Measurements from ENCODE around the gene VPS26C. TPM values are rescaled to one million over a fixed set of nuclear protein-coding genes. Genes with fewer than 3 reads are reported as not detected.

The VPS26C gene
- total and polyA plus RNA-seq, 2 of the 8 experiments (the other 6 are each of a cell fraction or from before 2014, with no cell fraction given) = 43.5 to 71.6 TPM

DNA sequence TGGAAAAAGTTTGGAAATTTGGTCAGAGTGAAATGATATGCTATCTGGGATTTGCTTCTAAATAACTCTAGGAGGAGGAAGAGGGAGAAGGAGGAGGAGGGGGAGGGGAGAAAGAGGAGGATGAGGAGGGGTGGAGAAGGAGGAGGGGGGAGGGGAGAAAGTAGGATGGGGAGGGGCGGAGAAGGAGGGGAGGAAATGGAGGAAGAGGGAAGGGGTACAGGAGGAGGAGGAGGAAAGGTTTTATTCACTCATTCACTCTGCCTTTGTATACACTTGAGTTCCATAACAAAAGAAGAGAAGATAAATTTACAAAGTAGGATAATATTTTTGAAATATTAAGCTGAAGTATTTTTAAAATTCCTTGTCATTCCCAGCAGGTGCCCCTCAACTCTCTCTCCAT lies 6.3 kb upstream of the VPS26C start:
- Histone ChIP-seq H3K23me2 (ENCODE audit: low read depth, low read length) (no peaks in the 10 kb centered on the region), H3K4me1 (replicated peaks in 1 of 4; ENCODE audit: control insufficient read depth in 3 of 4, insufficient read depth in 4 of 4, low read length in 3 of 4) (peaks cover 3 to 8% (median 5%) of the 10 kb centered on the region in 4 experiments; a peak in 4 of 7 replicates), H2AFZ (ENCODE audit: low read length) (peak overlapping the region; percentile 87; the same call in 1 of the 2 replicates), H4K91ac (replicated peaks; ENCODE audit: insufficient read length, low read length) (no peak overlapping the region), H3K9me3 (ENCODE audit: insufficient read depth in 2 of 2, low read depth in 1 of 2, low read length in 1 of 2) (no peaks in the 10 kb centered on the region; a peak in 1 of 4 replicates), H3K27me3 (replicated peaks in 1 of 4; ENCODE audit: control insufficient read depth in 3 of 4, extremely low read depth in 1 of 4, insufficient read depth in 3 of 4, low read length in 3 of 4) (no peaks in the 10 kb centered on the region), H2BK5ac (ENCODE audit: low read depth, low read length) (no peak overlapping the region), H2BK12ac (ENCODE audit: low read depth, low read length) (no peak overlapping the region), H3K36me3 (ENCODE audit: control insufficient read depth in 2 of 4, insufficient read depth in 4 of 4, low read length in 3 of 4) (no peaks in the 10 kb centered on the region), H3K56ac (replicated peaks; ENCODE audit: insufficient read length, low read depth, low read length) (no peak overlapping the region), H3K79me1 (ENCODE audit: low read depth, low read length) (no peaks in the 10 kb centered on the region), H4K8ac (ENCODE audit: extremely low read depth, insufficient read depth, low read length) (no peak overlapping the region), H4K5ac (ENCODE audit: insufficient read length, low read depth, low read length) (no peak overlapping the region), H3K4me3 (ENCODE audit: extremely low read depth in 1 of 4, insufficient read depth in 2 of 4, low read depth in 3 of 4, low read length in 4 of 4) (peak overlapping the region in 1 of 4 experiments; percentile 39; a peak in 2 of 8 replicates), H3K79me2 (ENCODE audit: control insufficient read depth in 1 of 2, insufficient read depth in 2 of 2, low read length in 2 of 2) (peaks cover 0 to 6% of the 10 kb centered on the region in 2 experiments; a peak in 2 of 4 replicates), H3K4me2 (ENCODE audit: insufficient read depth in 1 of 2, low read depth in 2 of 2, low read length in 2 of 2) (peak overlapping the region; percentile 40 to 57; a peak in 3 of 4 replicates), H3K23ac (ENCODE audit: insufficient read length) (no peak overlapping the region), H3K18ac (ENCODE audit: extremely low read depth, low read length) (no peak overlapping the region), H2BK20ac (ENCODE audit: low read length) (no peak overlapping the region), H4K20me1 (replicated peaks in 1 of 2; ENCODE audit: control insufficient read depth in 1 of 2, insufficient read depth in 2 of 2, low read length in 2 of 2) (no peaks in the 10 kb centered on the region), H3K4ac (replicated peaks; ENCODE audit: insufficient read length, low read depth, low read length) (no peak overlapping the region), H2BK15ac (ENCODE audit: low read length) (no peak overlapping the region), H3K27ac (ENCODE audit: low read depth, low read length) (no peak overlapping the region), H2AK5ac (ENCODE audit: low read depth, low read length) (no peak overlapping the region), H3K9ac (replicated peaks in 1 of 4; ENCODE audit: extremely low read depth in 1 of 4, low read depth in 3 of 4, low read length in 3 of 4) (no peak overlapping the region), H3K14ac (ENCODE audit: insufficient read length) (no peak overlapping the region), H2BK120ac (replicated peaks; ENCODE audit: low read depth, low read length) (no peak overlapping the region)
- whole genome bisulfite sequencing, 2 experiments (ENCODE audit: extremely low coverage in 1 of 2, insufficient coverage in 1 of 2, insufficient read length in 1 of 2, insufficient replicate concordance in 2 of 2, low coverage in 1 of 2, low lambda C conversion rate in 2 of 2, missing lambda C conversion rate in 1 of 2) = no CpG with 5 or more reads among the region's 1 CpG
- POLR2A ChIA-PET (ENCODE audit: partially characterized antibody) = interaction anchor here (0.9 to 1.8 kb wide), 5 partner anchors 15 to 92 kb away, joined by 3 to 8 read pairs (median 4); partner anchors contain the start of gene DYRK1A
- DNase-seq (ENCODE audit: low read depth in 1 of 2, low spot score in 2 of 2) = no peak
- CTCF ChIA-PET (ENCODE audit: partially characterized antibody) = interaction anchor here (0.5 kb wide), 1 partner anchor 20 kb away, joined by 3 read pairs; no protein-coding TSS in a partner anchor
- TF ChIP-seq SP1 (IDR thresholded peaks at IDR 0.05; ENCODE audit: low read depth, low read length) (no peak), RBBP5 (IDR thresholded peaks at IDR 0.05; ENCODE audit: borderline replicate concordance, low read depth, low read length) (no peak), POU5F1 (IDR thresholded peaks at IDR 0.05; ENCODE audit: low read depth, low read length) (no peak), HDAC6 (IDR thresholded peaks at IDR 0.05; ENCODE audit: low read depth, low read length) (no peak), SIRT6 (IDR thresholded peaks at IDR 0.05; ENCODE audit: low read length) (no peak), EZH2 (IDR thresholded peaks at IDR 0.05; ENCODE audit: low read depth, low read length, severe bottlenecking) (no peak), GTF2F1 (IDR thresholded peaks at IDR 0.05; ENCODE audit: borderline replicate concordance, low read depth, low read length) (no peak), TCF12 (IDR thresholded peaks at IDR 0.05; ENCODE audit: low read depth, low read length) (no peak), RAD21 (IDR thresholded peaks at IDR 0.05 in 1 of 2, conservative IDR thresholded peaks at IDR 0.05 in 1 of 2; ENCODE audit: low read depth in 2 of 2, low read length in 2 of 2) (no peak)
- TF ChIP-seq, protein P1, sequence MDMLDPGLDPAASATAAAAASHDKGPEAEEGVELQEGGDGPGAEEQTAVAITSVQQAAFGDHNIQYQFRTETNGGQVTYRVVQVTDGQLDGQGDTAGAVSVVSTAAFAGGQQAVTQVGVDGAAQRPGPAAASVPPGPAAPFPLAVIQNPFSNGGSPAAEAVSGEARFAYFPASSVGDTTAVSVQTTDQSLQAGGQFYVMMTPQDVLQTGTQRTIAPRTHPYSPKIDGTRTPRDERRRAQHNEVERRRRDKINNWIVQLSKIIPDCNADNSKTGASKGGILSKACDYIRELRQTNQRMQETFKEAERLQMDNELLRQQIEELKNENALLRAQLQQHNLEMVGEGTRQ (IDR thresholded peaks at IDR 0.05; ENCODE audit: low read length) = no peak
- no peak for FAIRE-seq
